Mesenchymal stem cell (in vitro differentiated cells and primary cell): Measurements from ENCODE around the gene COP1.
"Not testable (repeated sequence)": the region's sequence is repeated elsewhere in the genome, so short reads cannot be mapped to it uniquely, and the experiment has no call there.

Source experiments
- DNase-seq: peaks from one replicate; pipeline ENCODE4 v3.0.0-alpha.2; 2013
- H2AFZ ChIP-seq: one replicate; pipeline ENCODE4 v1.6.1; 2013; ENCODE audit warnings: low read depth, mild to moderate bottlenecking, control low read depth, inconsistent platforms, low read length, moderate library complexity
- H2AK5ac ChIP-seq: 2 replicates; pipeline ENCODE4 v1.6.1; 2013; ENCODE audit warnings: low read length, moderate library complexity, mild to moderate bottlenecking, inconsistent platforms; ENCODE audit not compliant: severe bottlenecking
- H2BK120ac ChIP-seq: one replicate; pipeline ENCODE4 v1.6.1; 2013; ENCODE audit warnings: low read depth, mild to moderate bottlenecking, inconsistent platforms, low read length, moderate library complexity
- H2BK12ac ChIP-seq, 2 experiments: one replicate each; pipeline ENCODE4 v1.6.1; 2013; ENCODE audit warnings: inconsistent platforms in 2 of 2, low read length in 2 of 2, mild to moderate bottlenecking in 2 of 2, moderate library complexity in 2 of 2, control low read depth in 1 of 2
- H2BK15ac ChIP-seq: one replicate; pipeline ENCODE4 v1.6.1; 2013; ENCODE audit warnings: mild to moderate bottlenecking, low read depth, inconsistent platforms; ENCODE audit not compliant: poor library complexity, severe bottlenecking
- H2BK5ac ChIP-seq: 2 replicates; pipeline ENCODE4 v1.6.1; 2013; ENCODE audit warnings: low read depth, mild to moderate bottlenecking, low read length, control low read depth, inconsistent platforms; ENCODE audit not compliant: poor library complexity, severe bottlenecking
- H3K14ac ChIP-seq, 2 experiments: one replicate each; pipeline ENCODE4 v1.6.1; 2013; ENCODE audit warnings: inconsistent platforms in 2 of 2, low read length in 2 of 2, control low read depth in 1 of 2, mild to moderate bottlenecking in 1 of 2, moderate library complexity in 1 of 2
- H3K18ac ChIP-seq, 2 experiments: one replicate each; pipeline ENCODE4 v1.6.1; 2013; ENCODE audit warnings: inconsistent platforms in 2 of 2, low read length in 2 of 2, control low read depth in 1 of 2, low read depth in 1 of 2, mild to moderate bottlenecking in 1 of 2
- H3K23ac ChIP-seq, 2 experiments: one replicate each; pipeline ENCODE4 v1.6.1; 2013; ENCODE audit warnings: inconsistent platforms in 2 of 2, low read length in 2 of 2, mild to moderate bottlenecking in 2 of 2, moderate library complexity in 2 of 2, control low read depth in 1 of 2
- H3K27ac ChIP-seq: 2 replicates; pipeline ENCODE4 v1.5.1; 2013; ENCODE audit warnings: mild to moderate bottlenecking, moderate library complexity, low read length, control low read depth, inconsistent platforms; ENCODE audit not compliant: poor library complexity, severe bottlenecking
- H3K27me3 ChIP-seq, 2 experiments: 2 replicates each; pipeline versions ENCODE4 v1.6.1 to v1.7.0; 2013; ENCODE audit warnings: low read length in 2 of 2, mild to moderate bottlenecking in 2 of 2, moderate library complexity in 2 of 2, control low read depth in 1 of 2, inconsistent platforms in 1 of 2; ENCODE audit not compliant: control insufficient read depth in 1 of 2, insufficient read depth in 1 of 2
- H3K36me3 ChIP-seq, 2 experiments: 2 replicates each; pipeline versions ENCODE4 v1.6.1 to v1.7.0; 2013; ENCODE audit warnings: low read length in 2 of 2, control low read depth in 1 of 2, inconsistent platforms in 1 of 2, low read depth in 1 of 2, mild to moderate bottlenecking in 1 of 2; ENCODE audit not compliant: insufficient read depth in 2 of 2, control insufficient read depth in 1 of 2
- H3K4ac ChIP-seq, 2 experiments: one replicate each; pipeline ENCODE4 v1.6.1; 2013; ENCODE audit warnings: inconsistent platforms in 2 of 2, low read length in 2 of 2, mild to moderate bottlenecking in 2 of 2, moderate library complexity in 2 of 2, control low read depth in 1 of 2, low read depth in 1 of 2
- H3K4me1 ChIP-seq: 2 replicates; pipeline ENCODE4 v1.6.1; 2013; ENCODE audit warnings: low read depth, low read length, control low read depth; ENCODE audit not compliant: control insufficient read depth, insufficient read depth
- H3K4me2 ChIP-seq: 2 replicates; pipeline ENCODE4 v1.6.1; 2013; ENCODE audit warnings: low read length, mild to moderate bottlenecking, inconsistent platforms; ENCODE audit not compliant: poor library complexity, severe bottlenecking
- H3K4me3 ChIP-seq, 2 experiments: 2 replicates each; pipeline versions ENCODE4 v1.5.1 to v1.7.0; 2013; ENCODE audit warnings: low read length in 2 of 2, mild to moderate bottlenecking in 2 of 2, control low read depth in 1 of 2, low read depth in 1 of 2; ENCODE audit not compliant: insufficient read depth in 1 of 2
- H3K79me1 ChIP-seq: replicated peaks from 2 replicates; pipeline ENCODE4 v1.6.1; 2013; ENCODE audit warnings: mild to moderate bottlenecking, control low read depth, low read length, inconsistent platforms; ENCODE audit not compliant: poor library complexity, severe bottlenecking
- H3K9ac ChIP-seq: 2 replicates; pipeline ENCODE4 v1.7.0; 2013; ENCODE audit warnings: mild to moderate bottlenecking, low read length, moderate library complexity
- H3K9me3 ChIP-seq: 2 replicates; pipeline ENCODE4 v1.7.0; 2013; ENCODE audit warnings: mild to moderate bottlenecking, low read length; ENCODE audit not compliant: control insufficient read depth
- H4K8ac ChIP-seq: one replicate; pipeline ENCODE4 v1.6.1; 2013; ENCODE audit warnings: inconsistent platforms, mild to moderate bottlenecking, low read length, moderate library complexity
- H4K91ac ChIP-seq: one replicate; pipeline ENCODE4 v1.6.1; 2013; ENCODE audit warnings: mild to moderate bottlenecking, low read length, inconsistent platforms
- WGBS: methylation state at CpG from one replicate; pipeline ENCODE4 v1.1.7; 2013; ENCODE audit warnings: mixed read lengths; 5-methylcytosine and 5-hydroxymethylcytosine counted together

The COP1 gene

GRCh38 chr1:176096015-176096414 is 111.1 kb downstream of the COP1 start:
- no peak overlapping the region for H3K23ac ChIP-seq
- no peak overlapping the region for H3K4me3 ChIP-seq
- WGBS = 100% methylated on average over 3 of the region's 3 CpGs
- H3K4me2 ChIP-seq = no peak overlapping the region
- H2AK5ac ChIP-seq = no peak overlapping the region
- no peak overlapping the region for H3K27ac ChIP-seq
- no peak overlapping the region for H2BK120ac ChIP-seq
- H2AFZ ChIP-seq = no peak overlapping the region
- no peaks in the 10 kb centered on the region for H3K27me3 ChIP-seq
- no peak overlapping the region for H4K91ac ChIP-seq
- H3K4ac ChIP-seq = no peak overlapping the region
- no peak for DNase-seq
- no peak overlapping the region for H2BK15ac ChIP-seq
- H2BK12ac ChIP-seq = no peak overlapping the region
- no peak overlapping the region for H2BK5ac ChIP-seq
- H3K18ac ChIP-seq = no peak overlapping the region
- H3K14ac ChIP-seq = no peak overlapping the region
- peaks cover 16 to 64% of the 10 kb centered on the region in 2 experiments for H3K36me3 ChIP-seq
- peaks cover 10% of the 10 kb centered on the region for H3K79me1 ChIP-seq
- no peak overlapping the region for H3K9ac ChIP-seq
- H4K8ac ChIP-seq = no peak overlapping the region
- H3K4me1 ChIP-seq = no peaks in the 10 kb centered on the region
- H3K9me3 ChIP-seq = peaks cover 49% of the 10 kb centered on the region

DNA sequence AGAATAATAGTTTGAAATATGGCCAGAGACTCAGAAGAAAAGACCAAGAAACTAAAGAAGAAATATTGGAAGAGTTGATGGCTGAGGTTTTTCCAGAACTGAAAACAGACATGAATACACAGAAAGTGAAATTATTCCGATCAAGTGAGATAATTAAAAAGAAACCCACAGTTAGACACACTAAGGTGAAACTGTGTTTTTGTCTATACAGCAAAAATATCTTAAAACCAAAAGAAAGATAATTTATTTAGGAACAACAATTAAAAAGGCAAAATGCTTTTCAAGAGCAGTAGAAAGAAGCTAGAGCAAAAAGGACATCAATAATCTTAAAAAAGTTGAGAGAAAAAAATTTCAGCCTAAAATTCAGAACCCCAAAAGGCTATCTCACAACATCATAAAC is 116.3 kb downstream of the COP1 start:
- no peak overlapping the region for H2BK5ac ChIP-seq

GRCh38 chr1:176087746-176088145 is 119.3 kb downstream of the COP1 start:
- not testable (repeated sequence) for H2BK120ac ChIP-seq, H3K27me3 ChIP-seq, H2AFZ ChIP-seq, H4K8ac ChIP-seq, H3K4ac ChIP-seq, H2BK15ac ChIP-seq, H3K14ac ChIP-seq, H3K4me3 ChIP-seq, H3K9ac ChIP-seq, H3K18ac ChIP-seq, DNase-seq, H4K91ac ChIP-seq, H2BK5ac ChIP-seq, H2BK12ac ChIP-seq, H2AK5ac ChIP-seq, H3K27ac ChIP-seq, H3K79me1 ChIP-seq, H3K4me1 ChIP-seq, H3K23ac ChIP-seq, H3K4me2 ChIP-seq, H3K9me3 ChIP-seq
- WGBS = 100% methylated on average over 1 of the region's 3 CpGs
- H3K36me3 ChIP-seq = peaks cover 0 to 21% of the 10 kb centered on the region in 2 experiments

More for the DNA sequence above, 116.3 kb downstream of the COP1 start:
- WGBS = no CpG with 5 or more reads among the region's 1 CpG
- no peak overlapping the region for H2AFZ ChIP-seq
- no peak overlapping the region for H3K4ac ChIP-seq
- no peaks in the 10 kb centered on the region for H3K4me1 ChIP-seq
- H3K4me2 ChIP-seq = no peak overlapping the region
- H3K36me3 ChIP-seq = peaks cover 0 to 12% of the 10 kb centered on the region in 2 experiments
- no peak overlapping the region for H3K14ac ChIP-seq
- H3K27me3 ChIP-seq = no peaks in the 10 kb centered on the region
- H4K91ac ChIP-seq = no peak overlapping the region
- H3K23ac ChIP-seq = no peak overlapping the region
- H2BK120ac ChIP-seq = no peak overlapping the region
- no peak overlapping the region for H3K4me3 ChIP-seq
- H3K79me1 ChIP-seq = peaks cover 4% of the 10 kb centered on the region
- no peak overlapping the region for H2AK5ac ChIP-seq
- H4K8ac ChIP-seq = no peak overlapping the region
- peaks cover 6% of the 10 kb centered on the region for H3K9me3 ChIP-seq
- H3K27ac ChIP-seq = no peak overlapping the region
- H3K18ac ChIP-seq = no peak overlapping the region
- no peak for DNase-seq
- H2BK15ac ChIP-seq = no peak overlapping the region
- H3K9ac ChIP-seq = no peak overlapping the region
- H2BK12ac ChIP-seq = no peak overlapping the region

DNA sequence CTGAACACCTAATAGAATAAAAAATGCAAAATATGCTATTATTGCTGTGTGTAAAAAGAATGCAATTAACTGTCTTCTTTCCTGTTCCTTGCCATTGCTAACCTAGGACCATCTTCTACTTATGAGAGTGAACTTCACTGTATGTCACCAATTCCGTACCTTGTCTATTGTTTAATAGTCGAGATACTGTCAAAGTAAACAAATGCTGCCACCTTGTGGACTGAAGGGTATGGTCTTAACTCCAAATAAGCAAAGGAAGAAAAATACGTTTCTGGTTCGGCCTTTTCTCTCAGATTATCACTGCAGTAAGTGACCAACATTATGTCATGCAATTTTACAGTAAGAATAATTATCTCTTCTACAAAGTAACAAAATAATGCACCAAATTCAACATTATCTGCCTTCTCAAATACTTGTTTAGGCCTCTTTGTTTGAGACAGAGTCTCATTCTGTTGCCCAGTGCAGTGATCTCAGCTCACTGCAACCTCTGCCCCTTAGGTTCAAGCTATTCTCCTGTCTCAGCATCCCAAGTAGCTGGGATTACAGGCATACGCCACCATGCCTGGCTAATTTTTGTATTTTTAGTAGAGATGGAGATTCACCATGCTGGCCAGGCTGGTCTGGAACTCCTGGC is 133.4 kb downstream of the COP1 start:
- no peaks in the 10 kb centered on the region for H3K4me1 ChIP-seq
- no peak overlapping the region for H2BK15ac ChIP-seq
- H3K27ac ChIP-seq = no peak overlapping the region
- H3K9me3 ChIP-seq = peaks cover 20% of the 10 kb centered on the region
- H4K8ac ChIP-seq = no peak overlapping the region
- no peak overlapping the region for H3K4me3 ChIP-seq
- H2AFZ ChIP-seq = no peak overlapping the region
- H3K79me1 ChIP-seq = peaks cover 20% of the 10 kb centered on the region
- H3K23ac ChIP-seq = no peak overlapping the region
- H3K14ac ChIP-seq = no peak overlapping the region
- no peak overlapping the region for H3K4me2 ChIP-seq
- peaks cover 3 to 43% of the 10 kb centered on the region in 2 experiments for H3K36me3 ChIP-seq
- H2BK120ac ChIP-seq = no peak overlapping the region
- no peak overlapping the region for H3K18ac ChIP-seq
- WGBS = 46% methylated on average over 4 of the region's 5 CpGs
- no peak overlapping the region for H2AK5ac ChIP-seq
- peak overlapping the region; percentile 1 for H3K9ac ChIP-seq
- no peak overlapping the region for H2BK5ac ChIP-seq
- no peaks in the 10 kb centered on the region for H3K27me3 ChIP-seq
- no peak overlapping the region for H3K4ac ChIP-seq
- H4K91ac ChIP-seq = no peak overlapping the region
- peak; percentile 72 for DNase-seq
- H2BK12ac ChIP-seq = no peak overlapping the region
